ENCODE data around the gene ITPKB. TPM values are rescaled to one million over a fixed set of nuclear protein-coding genes. Genes with fewer than 3 reads are reported as not detected.

The ITPKB gene
- total and polyA plus RNA-seq, 2 experiments from 2014 or later = 0.31 to 5.2 TPM

DNA sequence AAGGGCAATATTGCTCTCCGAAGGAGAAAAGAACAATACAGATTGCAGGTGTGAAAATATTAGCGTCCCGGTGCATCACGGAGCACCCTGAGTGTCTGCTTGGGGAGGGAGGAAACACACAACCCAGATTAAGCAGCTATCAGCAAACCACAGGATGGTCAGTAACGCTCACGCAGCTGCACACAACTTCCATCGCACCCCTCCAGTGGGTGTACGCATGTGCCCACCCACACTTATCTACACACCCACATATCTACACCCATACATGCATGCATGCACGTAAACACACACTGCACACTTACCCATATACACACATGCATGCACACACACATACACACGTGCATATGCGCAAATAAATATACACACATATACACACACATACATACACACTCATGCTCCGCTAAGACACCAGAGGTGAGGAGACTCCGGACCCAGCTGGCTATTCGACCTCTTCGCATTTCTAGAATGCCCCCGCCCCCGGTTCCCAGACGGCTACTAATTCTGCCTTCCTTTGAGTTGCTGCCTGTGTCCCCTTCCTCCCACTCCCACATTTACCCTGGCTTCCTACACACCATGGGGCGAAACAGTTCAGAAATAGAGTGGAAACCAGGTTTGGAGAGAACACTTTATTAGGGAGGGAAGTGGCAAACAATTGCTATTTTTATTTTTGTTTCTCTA is 26.2 kb downstream of the ITPKB start (continued):
- TF ChIP-seq, protein P1, sequence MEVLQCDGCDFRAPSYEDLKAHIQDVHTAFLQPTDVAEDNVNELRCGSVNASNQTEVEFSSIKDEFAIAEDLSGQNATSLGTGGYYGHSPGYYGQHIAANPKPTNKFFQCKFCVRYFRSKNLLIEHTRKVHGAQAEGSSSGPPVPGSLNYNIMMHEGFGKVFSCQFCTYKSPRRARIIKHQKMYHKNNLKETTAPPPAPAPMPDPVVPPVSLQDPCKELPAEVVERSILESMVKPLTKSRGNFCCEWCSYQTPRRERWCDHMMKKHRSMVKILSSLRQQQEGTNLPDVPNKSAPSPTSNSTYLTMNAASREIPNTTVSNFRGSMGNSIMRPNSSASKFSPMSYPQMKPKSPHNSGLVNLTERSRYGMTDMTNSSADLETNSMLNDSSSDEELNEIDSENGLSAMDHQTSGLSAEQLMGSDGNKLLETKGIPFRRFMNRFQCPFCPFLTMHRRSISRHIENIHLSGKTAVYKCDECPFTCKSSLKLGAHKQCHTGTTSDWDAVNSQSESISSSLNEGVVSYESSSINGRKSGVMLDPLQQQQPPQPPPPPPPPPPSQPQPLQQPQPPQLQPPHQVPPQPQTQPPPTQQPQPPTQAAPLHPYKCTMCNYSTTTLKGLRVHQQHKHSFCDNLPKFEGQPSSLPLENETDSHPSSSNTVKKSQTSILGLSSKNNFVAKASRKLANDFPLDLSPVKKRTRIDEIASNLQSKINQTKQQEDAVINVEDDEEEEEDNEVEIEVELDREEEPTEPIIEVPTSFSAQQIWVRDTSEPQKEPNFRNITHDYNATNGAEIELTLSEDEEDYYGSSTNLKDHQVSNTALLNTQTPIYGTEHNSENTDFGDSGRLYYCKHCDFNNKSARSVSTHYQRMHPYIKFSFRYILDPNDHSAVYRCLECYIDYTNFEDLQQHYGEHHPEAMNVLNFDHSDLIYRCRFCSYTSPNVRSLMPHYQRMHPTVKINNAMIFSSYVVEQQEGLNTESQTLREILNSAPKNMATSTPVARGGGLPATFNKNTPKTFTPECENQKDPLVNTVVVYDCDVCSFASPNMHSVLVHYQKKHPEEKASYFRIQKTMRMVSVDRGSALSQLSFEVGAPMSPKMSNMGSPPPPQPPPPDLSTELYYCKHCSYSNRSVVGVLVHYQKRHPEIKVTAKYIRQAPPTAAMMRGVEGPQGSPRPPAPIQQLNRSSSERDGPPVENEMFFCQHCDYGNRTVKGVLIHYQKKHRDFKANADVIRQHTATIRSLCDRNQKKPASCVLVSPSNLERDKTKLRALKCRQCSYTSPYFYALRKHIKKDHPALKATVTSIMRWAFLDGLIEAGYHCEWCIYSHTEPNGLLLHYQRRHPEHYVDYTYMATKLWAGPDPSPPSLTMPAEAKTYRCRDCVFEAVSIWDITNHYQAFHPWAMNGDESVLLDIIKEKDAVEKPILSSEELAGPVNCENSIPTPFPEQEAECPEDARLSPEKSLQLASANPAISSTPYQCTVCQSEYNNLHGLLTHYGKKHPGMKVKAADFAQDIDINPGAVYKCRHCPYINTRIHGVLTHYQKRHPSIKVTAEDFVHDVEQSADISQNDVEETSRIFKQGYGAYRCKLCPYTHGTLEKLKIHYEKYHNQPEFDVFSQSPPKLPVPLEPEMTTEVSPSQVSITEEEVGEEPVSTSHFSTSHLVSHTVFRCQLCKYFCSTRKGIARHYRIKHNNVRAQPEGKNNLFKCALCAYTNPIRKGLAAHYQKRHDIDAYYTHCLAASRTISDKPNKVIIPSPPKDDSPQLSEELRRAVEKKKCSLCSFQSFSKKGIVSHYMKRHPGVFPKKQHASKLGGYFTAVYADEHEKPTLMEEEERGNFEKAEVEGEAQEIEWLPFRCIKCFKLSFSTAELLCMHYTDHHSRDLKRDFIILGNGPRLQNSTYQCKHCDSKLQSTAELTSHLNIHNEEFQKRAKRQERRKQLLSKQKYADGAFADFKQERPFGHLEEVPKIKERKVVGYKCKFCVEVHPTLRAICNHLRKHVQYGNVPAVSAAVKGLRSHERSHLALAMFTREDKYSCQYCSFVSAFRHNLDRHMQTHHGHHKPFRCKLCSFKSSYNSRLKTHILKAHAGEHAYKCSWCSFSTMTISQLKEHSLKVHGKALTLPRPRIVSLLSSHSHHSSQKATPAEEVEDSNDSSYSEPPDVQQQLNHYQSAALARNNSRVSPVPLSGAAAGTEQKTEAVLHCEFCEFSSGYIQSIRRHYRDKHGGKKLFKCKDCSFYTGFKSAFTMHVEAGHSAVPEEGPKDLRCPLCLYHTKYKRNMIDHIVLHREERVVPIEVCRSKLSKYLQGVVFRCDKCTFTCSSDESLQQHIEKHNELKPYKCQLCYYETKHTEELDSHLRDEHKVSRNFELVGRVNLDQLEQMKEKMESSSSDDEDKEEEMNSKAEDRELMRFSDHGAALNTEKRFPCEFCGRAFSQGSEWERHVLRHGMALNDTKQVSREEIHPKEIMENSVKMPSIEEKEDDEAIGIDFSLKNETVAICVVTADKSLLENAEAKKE (CRISPR knock-in tag; IDR thresholded peaks at IDR 0.05) = no peak
- TF ChIP-seq JUNB (IDR thresholded peaks at IDR 0.05; ENCODE audit: unreplicated experiment) = no peak
- TF ChIP-seq, protein P2, sequence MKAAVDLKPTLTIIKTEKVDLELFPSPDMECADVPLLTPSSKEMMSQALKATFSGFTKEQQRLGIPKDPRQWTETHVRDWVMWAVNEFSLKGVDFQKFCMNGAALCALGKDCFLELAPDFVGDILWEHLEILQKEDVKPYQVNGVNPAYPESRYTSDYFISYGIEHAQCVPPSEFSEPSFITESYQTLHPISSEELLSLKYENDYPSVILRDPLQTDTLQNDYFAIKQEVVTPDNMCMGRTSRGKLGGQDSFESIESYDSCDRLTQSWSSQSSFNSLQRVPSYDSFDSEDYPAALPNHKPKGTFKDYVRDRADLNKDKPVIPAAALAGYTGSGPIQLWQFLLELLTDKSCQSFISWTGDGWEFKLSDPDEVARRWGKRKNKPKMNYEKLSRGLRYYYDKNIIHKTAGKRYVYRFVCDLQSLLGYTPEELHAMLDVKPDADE (IDR thresholded peaks at IDR 0.05) = no peak
- TF ChIP-seq ZNF331 (CRISPR knock-in tag; IDR thresholded peaks at IDR 0.05; ENCODE audit: low read depth) = no peak
- no peak for TF ChIP-seq STAT1 (IDR thresholded peaks at IDR 0.05; ENCODE audit: unreplicated experiment)
- TF ChIP-seq EZH2phosphoT487 (IDR thresholded peaks at IDR 0.05; ENCODE audit: unreplicated experiment) = no peak
- no peak for TF ChIP-seq NANOG (IDR thresholded peaks at IDR 0.05; ENCODE audit: borderline replicate concordance)
- TF ChIP-seq ZNF114 (CRISPR knock-in tag; IDR thresholded peaks at IDR 0.05) = no peak
- no peak for TF ChIP-seq CREB1 (CRISPR knock-in tag; IDR thresholded peaks at IDR 0.05; ENCODE audit: low read depth)

Data from GM23338 (cell line).